Measurements from ENCODE around the gene COQ5.

DNA sequence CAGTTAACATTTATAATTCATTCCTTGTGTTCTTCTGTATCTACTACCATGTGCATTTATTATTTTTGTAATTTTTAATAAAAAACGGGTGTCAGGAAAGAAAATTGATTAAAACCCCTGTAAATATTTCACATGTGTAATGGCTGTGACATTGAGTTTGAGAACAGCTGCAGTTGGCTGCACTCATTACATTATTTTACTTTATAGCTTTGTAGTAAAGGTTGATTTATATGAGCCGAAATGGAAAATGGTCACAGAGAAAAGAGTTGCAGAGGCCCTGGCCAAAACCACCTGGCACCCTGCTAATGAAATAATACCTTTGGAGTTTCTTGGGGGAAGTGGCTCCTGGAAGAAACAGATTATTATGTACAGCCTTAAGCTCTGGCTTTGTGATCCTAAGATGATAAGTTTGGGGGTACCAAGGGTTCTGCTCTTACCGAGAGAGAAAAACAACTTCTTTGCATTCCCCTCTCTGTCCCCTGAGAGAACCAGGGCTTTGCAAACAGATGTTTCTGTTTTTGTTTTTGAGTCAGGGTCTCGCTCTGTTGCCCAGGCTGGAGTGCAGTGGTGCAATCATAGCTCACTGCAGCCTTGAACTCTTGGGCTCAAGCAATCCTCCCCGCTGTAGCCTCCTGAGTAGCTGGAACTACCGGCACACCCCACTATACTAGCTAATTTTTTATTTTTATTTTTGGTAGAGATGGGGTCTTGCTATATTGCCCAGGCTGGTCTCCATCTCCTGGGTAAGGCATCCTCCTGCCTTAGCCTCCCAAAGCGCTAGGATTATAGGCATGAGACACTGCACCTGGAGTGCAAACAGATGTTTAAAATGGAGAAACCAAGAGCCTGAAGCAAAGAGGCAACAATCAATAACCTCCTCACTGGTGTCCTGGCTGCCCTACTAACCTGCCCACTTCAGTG lies 42.7 kb downstream of the COQ5 start:
- TF ChIP-seq EZH2 (IDR thresholded peaks at IDR 0.05; ENCODE audit: low read depth, unreplicated experiment) (no peak), POLR2AphosphoS5 (IDR thresholded peaks at IDR 0.05; ENCODE audit: low read depth) (no peak), NANOG (IDR thresholded peaks at IDR 0.05; ENCODE audit: borderline replicate concordance) (no peak), EZH2phosphoT487 (IDR thresholded peaks at IDR 0.05; ENCODE audit: unreplicated experiment) (no peak), JUNB (IDR thresholded peaks at IDR 0.05; ENCODE audit: unreplicated experiment) (no peak), ZNF114 (CRISPR knock-in tag; IDR thresholded peaks at IDR 0.05) (no peak), CREB1 (CRISPR knock-in tag; IDR thresholded peaks at IDR 0.05; ENCODE audit: low read depth) (no peak), STAT1 (IDR thresholded peaks at IDR 0.05; ENCODE audit: unreplicated experiment) (no peak), ZNF331 (CRISPR knock-in tag; IDR thresholded peaks at IDR 0.05; ENCODE audit: low read depth) (no peak)
- TF ChIP-seq, protein P1, sequence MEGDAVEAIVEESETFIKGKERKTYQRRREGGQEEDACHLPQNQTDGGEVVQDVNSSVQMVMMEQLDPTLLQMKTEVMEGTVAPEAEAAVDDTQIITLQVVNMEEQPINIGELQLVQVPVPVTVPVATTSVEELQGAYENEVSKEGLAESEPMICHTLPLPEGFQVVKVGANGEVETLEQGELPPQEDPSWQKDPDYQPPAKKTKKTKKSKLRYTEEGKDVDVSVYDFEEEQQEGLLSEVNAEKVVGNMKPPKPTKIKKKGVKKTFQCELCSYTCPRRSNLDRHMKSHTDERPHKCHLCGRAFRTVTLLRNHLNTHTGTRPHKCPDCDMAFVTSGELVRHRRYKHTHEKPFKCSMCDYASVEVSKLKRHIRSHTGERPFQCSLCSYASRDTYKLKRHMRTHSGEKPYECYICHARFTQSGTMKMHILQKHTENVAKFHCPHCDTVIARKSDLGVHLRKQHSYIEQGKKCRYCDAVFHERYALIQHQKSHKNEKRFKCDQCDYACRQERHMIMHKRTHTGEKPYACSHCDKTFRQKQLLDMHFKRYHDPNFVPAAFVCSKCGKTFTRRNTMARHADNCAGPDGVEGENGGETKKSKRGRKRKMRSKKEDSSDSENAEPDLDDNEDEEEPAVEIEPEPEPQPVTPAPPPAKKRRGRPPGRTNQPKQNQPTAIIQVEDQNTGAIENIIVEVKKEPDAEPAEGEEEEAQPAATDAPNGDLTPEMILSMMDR (conservative IDR thresholded peaks at IDR 0.05; ENCODE audit: low read depth in 2 of 2) = no peak
- TF ChIP-seq, protein P2, sequence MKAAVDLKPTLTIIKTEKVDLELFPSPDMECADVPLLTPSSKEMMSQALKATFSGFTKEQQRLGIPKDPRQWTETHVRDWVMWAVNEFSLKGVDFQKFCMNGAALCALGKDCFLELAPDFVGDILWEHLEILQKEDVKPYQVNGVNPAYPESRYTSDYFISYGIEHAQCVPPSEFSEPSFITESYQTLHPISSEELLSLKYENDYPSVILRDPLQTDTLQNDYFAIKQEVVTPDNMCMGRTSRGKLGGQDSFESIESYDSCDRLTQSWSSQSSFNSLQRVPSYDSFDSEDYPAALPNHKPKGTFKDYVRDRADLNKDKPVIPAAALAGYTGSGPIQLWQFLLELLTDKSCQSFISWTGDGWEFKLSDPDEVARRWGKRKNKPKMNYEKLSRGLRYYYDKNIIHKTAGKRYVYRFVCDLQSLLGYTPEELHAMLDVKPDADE (IDR thresholded peaks at IDR 0.05) = no peak
- TF ChIP-seq, protein P3, sequence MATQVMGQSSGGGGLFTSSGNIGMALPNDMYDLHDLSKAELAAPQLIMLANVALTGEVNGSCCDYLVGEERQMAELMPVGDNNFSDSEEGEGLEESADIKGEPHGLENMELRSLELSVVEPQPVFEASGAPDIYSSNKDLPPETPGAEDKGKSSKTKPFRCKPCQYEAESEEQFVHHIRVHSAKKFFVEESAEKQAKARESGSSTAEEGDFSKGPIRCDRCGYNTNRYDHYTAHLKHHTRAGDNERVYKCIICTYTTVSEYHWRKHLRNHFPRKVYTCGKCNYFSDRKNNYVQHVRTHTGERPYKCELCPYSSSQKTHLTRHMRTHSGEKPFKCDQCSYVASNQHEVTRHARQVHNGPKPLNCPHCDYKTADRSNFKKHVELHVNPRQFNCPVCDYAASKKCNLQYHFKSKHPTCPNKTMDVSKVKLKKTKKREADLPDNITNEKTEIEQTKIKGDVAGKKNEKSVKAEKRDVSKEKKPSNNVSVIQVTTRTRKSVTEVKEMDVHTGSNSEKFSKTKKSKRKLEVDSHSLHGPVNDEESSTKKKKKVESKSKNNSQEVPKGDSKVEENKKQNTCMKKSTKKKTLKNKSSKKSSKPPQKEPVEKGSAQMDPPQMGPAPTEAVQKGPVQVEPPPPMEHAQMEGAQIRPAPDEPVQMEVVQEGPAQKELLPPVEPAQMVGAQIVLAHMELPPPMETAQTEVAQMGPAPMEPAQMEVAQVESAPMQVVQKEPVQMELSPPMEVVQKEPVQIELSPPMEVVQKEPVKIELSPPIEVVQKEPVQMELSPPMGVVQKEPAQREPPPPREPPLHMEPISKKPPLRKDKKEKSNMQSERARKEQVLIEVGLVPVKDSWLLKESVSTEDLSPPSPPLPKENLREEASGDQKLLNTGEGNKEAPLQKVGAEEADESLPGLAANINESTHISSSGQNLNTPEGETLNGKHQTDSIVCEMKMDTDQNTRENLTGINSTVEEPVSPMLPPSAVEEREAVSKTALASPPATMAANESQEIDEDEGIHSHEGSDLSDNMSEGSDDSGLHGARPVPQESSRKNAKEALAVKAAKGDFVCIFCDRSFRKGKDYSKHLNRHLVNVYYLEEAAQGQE (IDR thresholded peaks at IDR 0.05; ENCODE audit: unreplicated experiment) = no peak
- TF ChIP-seq, protein P4, sequence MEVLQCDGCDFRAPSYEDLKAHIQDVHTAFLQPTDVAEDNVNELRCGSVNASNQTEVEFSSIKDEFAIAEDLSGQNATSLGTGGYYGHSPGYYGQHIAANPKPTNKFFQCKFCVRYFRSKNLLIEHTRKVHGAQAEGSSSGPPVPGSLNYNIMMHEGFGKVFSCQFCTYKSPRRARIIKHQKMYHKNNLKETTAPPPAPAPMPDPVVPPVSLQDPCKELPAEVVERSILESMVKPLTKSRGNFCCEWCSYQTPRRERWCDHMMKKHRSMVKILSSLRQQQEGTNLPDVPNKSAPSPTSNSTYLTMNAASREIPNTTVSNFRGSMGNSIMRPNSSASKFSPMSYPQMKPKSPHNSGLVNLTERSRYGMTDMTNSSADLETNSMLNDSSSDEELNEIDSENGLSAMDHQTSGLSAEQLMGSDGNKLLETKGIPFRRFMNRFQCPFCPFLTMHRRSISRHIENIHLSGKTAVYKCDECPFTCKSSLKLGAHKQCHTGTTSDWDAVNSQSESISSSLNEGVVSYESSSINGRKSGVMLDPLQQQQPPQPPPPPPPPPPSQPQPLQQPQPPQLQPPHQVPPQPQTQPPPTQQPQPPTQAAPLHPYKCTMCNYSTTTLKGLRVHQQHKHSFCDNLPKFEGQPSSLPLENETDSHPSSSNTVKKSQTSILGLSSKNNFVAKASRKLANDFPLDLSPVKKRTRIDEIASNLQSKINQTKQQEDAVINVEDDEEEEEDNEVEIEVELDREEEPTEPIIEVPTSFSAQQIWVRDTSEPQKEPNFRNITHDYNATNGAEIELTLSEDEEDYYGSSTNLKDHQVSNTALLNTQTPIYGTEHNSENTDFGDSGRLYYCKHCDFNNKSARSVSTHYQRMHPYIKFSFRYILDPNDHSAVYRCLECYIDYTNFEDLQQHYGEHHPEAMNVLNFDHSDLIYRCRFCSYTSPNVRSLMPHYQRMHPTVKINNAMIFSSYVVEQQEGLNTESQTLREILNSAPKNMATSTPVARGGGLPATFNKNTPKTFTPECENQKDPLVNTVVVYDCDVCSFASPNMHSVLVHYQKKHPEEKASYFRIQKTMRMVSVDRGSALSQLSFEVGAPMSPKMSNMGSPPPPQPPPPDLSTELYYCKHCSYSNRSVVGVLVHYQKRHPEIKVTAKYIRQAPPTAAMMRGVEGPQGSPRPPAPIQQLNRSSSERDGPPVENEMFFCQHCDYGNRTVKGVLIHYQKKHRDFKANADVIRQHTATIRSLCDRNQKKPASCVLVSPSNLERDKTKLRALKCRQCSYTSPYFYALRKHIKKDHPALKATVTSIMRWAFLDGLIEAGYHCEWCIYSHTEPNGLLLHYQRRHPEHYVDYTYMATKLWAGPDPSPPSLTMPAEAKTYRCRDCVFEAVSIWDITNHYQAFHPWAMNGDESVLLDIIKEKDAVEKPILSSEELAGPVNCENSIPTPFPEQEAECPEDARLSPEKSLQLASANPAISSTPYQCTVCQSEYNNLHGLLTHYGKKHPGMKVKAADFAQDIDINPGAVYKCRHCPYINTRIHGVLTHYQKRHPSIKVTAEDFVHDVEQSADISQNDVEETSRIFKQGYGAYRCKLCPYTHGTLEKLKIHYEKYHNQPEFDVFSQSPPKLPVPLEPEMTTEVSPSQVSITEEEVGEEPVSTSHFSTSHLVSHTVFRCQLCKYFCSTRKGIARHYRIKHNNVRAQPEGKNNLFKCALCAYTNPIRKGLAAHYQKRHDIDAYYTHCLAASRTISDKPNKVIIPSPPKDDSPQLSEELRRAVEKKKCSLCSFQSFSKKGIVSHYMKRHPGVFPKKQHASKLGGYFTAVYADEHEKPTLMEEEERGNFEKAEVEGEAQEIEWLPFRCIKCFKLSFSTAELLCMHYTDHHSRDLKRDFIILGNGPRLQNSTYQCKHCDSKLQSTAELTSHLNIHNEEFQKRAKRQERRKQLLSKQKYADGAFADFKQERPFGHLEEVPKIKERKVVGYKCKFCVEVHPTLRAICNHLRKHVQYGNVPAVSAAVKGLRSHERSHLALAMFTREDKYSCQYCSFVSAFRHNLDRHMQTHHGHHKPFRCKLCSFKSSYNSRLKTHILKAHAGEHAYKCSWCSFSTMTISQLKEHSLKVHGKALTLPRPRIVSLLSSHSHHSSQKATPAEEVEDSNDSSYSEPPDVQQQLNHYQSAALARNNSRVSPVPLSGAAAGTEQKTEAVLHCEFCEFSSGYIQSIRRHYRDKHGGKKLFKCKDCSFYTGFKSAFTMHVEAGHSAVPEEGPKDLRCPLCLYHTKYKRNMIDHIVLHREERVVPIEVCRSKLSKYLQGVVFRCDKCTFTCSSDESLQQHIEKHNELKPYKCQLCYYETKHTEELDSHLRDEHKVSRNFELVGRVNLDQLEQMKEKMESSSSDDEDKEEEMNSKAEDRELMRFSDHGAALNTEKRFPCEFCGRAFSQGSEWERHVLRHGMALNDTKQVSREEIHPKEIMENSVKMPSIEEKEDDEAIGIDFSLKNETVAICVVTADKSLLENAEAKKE (CRISPR knock-in tag; IDR thresholded peaks at IDR 0.05) = no peak

Measured in GM23338 (cell line).